GM10266 (cell line): ENCODE results near the gene EEF1AKMT3.

ENCODE experiments used
- DNase-seq: peaks from one replicate; pipeline ENCODE4 v3.0.0; 2012; ENCODE audit errors: extremely low spot score
- TF ChIP-seq, protein P1 (sequence below): IDR thresholded peaks from 2 replicates; pipeline ENCODE4 v1.5.1; 2012; ENCODE audit warnings: mild to moderate bottlenecking, low read depth; ENCODE audit not compliant: control insufficient read depth, insufficient read depth; ENCODE audit errors: missing control alignments

The EEF1AKMT3 gene

DNA sequence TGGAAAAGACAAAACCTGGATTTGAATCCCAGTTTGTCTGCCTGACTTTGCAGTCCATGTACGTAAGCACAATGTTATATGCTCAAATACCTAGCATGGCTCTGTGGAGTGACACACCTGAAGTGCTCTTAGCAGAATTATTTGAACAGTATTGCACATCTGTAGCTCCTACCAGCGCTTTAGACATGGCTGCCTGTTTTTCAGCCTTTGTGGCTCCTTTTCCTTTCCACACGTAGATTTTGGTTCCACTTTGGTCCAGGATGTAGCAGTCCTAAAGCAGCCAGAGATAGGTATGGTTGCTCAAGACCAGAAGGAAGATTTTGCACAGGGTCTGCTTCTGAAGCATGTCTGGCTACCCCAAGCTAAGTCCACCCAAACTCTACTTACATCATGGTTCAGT lies 37.0 kb downstream of the EEF1AKMT3 start:
- no peak for DNase-seq
- TF ChIP-seq, protein P1, sequence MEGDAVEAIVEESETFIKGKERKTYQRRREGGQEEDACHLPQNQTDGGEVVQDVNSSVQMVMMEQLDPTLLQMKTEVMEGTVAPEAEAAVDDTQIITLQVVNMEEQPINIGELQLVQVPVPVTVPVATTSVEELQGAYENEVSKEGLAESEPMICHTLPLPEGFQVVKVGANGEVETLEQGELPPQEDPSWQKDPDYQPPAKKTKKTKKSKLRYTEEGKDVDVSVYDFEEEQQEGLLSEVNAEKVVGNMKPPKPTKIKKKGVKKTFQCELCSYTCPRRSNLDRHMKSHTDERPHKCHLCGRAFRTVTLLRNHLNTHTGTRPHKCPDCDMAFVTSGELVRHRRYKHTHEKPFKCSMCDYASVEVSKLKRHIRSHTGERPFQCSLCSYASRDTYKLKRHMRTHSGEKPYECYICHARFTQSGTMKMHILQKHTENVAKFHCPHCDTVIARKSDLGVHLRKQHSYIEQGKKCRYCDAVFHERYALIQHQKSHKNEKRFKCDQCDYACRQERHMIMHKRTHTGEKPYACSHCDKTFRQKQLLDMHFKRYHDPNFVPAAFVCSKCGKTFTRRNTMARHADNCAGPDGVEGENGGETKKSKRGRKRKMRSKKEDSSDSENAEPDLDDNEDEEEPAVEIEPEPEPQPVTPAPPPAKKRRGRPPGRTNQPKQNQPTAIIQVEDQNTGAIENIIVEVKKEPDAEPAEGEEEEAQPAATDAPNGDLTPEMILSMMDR, result no peak

DNA sequence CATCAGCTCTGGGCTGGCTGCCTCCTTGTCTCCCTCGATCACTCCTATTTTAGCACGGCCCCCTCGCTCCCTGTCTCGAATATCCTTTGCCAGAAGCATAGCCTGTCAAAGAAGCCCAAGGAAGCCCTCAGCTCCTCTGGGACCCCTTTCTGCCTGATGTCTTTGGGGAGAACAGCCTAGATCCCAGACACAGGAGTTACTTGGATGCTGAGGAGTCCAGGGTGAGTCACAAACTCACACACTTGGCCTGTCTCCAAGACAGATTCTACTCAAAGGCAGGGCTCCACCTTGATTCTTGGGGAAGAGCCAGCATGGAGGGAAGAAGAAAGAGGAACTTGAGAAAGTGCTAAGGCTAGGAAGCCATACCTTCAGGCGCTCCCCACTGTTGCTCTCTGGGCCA lies 38.0 kb downstream of the EEF1AKMT3 start:
- TF ChIP-seq, protein P1, result no peak
- no peak for DNase-seq

DNA sequence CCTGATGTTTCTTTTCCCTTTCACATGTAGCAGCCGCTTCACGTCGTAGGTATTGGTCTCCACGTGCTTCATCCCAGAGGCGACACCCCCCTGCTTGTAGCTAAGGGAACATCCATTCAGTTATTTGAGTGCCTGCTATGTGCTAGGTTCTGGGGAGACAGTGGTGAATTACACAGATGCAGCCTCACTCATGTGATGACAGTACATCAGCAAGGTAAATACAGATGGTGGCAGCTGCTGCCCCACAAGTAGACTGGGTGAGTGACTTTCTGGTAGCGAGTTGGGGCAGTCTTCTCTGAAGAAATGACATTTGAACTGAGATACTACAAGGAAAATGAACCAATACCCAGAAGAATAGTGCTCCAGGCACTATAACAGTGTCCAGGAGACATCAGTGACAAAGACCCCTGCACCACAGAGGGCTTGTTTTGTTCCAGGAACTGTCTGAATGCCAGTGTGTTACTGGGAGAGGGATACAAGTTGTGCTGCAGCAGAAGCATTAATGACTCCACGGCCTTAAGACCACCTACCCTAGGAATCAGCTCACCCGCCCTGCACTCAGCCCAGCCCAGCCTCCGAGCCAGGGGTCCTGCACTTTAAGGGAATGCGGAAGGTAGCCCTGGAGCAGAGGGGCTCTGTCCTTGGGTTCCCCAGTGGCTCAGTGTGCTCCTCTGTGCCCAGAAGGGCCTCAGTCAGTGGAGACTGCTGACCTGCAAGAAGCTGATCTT lies 38.8 kb downstream of the EEF1AKMT3 start:
- TF ChIP-seq, protein P1, result no peak
- no peak for DNase-seq

DNA sequence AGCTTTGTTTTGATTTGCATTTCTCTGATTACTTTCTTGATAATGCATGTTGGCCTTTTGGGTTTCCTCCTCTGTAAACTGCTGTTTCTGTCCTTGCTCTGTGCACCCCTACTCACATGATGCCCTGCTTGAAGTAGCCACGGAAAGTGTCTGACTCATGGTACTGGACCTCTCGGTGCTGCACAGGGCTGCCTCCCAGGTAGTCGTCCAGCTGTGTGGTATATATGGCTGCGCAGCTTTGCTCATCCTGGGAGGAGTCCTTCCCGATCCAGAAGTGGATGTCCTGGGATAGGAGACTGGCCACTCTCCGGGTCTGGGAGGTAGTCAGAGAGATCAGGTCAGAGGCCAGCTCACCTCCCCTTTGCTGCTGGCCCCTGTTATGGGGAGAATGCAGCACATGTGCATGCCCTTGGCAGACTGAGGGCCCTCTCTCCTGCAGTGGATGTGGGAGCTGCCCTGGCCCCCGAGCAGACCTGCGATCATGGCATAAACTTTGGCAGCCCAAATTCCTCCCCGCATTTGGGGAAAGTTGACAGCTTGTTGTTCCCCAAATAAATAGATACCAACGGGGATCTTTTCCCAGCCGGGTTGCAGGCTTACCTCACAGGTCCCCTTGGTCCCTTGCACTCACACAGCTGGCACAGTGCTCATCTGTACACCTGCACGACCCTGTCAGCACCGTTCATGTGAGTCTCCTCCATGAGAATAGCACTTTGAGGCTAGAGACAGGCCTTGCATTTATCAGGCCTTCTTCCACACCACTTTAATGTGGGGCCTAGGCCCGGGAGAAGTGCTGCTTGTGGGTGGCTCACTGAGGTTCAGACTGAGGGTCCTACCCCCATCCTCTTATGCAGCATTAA lies 40.9 kb downstream of the EEF1AKMT3 start:
- DNase-seq, result no peak
- TF ChIP-seq, protein P1, result no peak

DNA sequence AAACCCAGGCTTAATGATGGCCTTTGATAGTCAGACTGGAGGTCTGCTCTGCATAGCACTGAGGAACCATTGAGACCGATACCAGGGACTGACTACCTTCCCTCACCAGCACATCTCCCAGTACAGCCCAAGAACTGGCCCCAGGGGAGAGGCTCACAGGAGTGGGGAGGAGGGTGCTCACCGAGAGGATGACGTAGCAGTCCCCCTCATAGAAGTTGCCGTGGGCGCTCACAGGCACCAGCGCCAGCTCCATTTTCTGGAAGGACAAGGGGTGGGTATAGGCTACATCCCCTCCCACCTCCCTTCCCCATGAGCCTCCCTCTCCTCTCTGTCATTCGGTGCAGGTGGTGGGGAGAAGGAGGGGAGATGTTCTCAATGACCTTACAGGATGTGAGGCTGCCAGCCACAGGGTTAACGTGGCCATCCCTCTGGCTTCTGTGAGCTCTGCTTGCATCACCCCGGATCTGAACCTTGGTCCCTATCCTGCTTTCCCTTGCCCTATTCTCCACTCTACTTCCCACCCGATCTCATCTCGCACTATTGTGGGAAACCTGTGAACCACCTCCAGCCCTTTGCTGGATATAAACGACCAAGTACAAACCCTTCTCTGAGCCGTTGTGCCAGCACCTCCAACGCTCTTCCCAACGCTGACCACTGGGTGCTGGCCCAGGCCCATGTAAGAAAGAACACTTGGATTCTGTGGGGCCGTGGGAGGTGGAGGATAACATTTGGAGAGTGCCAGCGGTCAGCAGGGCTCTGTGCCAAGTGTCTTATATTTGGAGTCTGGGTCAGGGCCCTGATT lies 41.8 kb downstream of the EEF1AKMT3 start:
- no peak for DNase-seq

DNA sequence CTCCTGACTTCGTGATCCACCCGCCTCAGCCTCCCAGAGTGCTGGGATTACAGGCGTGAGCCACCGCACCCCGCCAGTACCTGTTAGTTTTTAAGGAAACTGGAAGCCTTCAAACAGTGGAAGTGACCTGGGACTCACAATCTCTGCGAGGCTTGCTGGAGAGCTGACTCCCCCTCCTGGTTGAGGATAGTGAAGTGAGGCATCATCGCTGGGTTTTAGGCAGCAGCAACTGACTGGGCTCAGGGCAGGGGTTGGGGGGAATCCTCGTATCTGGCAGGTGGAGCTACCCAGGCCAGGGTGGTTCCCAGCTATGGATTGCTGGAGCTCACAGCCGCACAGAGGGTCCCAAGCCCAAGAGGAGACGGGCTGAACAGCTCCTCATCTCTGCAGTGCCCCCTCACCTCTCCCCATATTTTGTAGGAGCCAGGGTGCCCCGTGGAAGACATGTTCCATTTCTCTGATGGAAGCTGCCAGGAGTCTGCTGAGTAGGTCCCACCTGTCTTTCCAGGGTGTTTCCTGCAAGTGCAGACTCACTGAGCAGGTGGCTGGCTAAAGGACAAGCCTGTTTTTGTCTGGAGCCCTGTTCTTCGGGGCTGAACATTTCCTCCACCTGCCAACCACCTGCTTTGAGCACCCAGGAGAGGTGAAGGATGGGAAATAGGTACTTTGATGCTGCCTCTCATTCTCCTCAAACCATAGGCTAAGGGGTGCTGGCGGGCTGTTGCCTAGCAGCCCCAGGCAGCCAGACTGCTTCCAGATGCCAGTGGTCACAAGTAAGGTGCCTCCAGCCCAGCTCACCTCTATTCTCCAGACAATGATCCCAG lies 43.0 kb downstream of the EEF1AKMT3 start:
- DNase-seq, result no peak
- TF ChIP-seq, protein P1, result no peak

More for the DNA sequence above, 41.8 kb downstream of the EEF1AKMT3 start:
- TF ChIP-seq, protein P1, result no peak
